ENCODE data around the gene FAM200A.
"Not testable (repeated sequence)": the region's sequence is repeated elsewhere in the genome, so short reads cannot be mapped to it uniquely, and the experiment has no call there.

The FAM200A gene

GRCh38 chr7:99504281-99504602 is 47.7 kb downstream of the FAM200A start:
- no peak for DNase-seq (ENCODE audit: low read depth)

- not testable (repeated sequence) for DNase-seq (ENCODE audit: low read depth)
Measured at GRCh38 chr7:99501236-99501635, 50.7 kb downstream of the FAM200A start.

GRCh38 chr7:99500637-99501009 is 51.3 kb downstream of the FAM200A start:
- DNase-seq (ENCODE audit: low read depth): no peak

- peak; percentile 75 for DNase-seq (ENCODE audit: low read depth)
Measured at GRCh38 chr7:99499721-99500636, 51.9 kb downstream of the FAM200A start, which contains the start of gene ZNF394. TSS of gene ZNF394 (minus strand) at chr7:99500281. CDS start at chr7:99500093, 188 bp downstream.

GRCh38 chr7:99499371-99499720 is 52.6 kb downstream of the FAM200A start:
- no peak for DNase-seq (ENCODE audit: low read depth)

GRCh38 chr7:99498546-99498944 is 53.4 kb downstream of the FAM200A start:
- DNase-seq (ENCODE audit: low read depth): no peak

- no peak for DNase-seq (ENCODE audit: low read depth)
Measured at GRCh38 chr7:99497766-99498545, 54.0 kb downstream of the FAM200A start.

Measured in fibroblast of the conjunctiva (primary cell).